K562 (cell line): ENCODE results near the gene BCKDK. TPM values are rescaled to one million over a fixed set of nuclear protein-coding genes. Genes with fewer than 3 reads are reported as not detected.

Experiments
- ARHGAP35 ChIP-seq: fragments of 450-650 bp; IDR thresholded peaks from 2 replicates; pipeline ENCODE4 v1.6.1; 2018; ENCODE audit not compliant: partially characterized antibody
- ARNT ChIP-seq, 2 experiments: fragments of 450-650 bp; IDR thresholded peaks; 2 replicates each; pipeline ENCODE4 v1.6.1; 2016; ENCODE audit warnings: mild to moderate bottlenecking in 1 of 2
- EWSR1 ChIP-seq: fragments of 450-650 bp; IDR thresholded peaks from 2 replicates; pipeline ENCODE4 v1.6.1; 2018; ENCODE audit warnings: borderline replicate concordance, mild to moderate bottlenecking, low read depth, moderate library complexity; ENCODE audit not compliant: partially characterized antibody
- HBP1 ChIP-seq: fragments of 450-650 bp; formaldehyde crosslinking; IDR thresholded peaks from 2 replicates; pipeline ENCODE4 v1.4.0; 2022; ENCODE audit warnings: missing genetic modification characterization
- HINFP ChIP-seq: fragments of 450-650 bp; conservative IDR thresholded peaks from 2 replicates; pipeline ENCODE4 v1.6.1; 2016; ENCODE audit warnings: missing genetic modification characterization, low read depth, mild to moderate bottlenecking, control low read depth, missing compliant biosample characterization
- JUND ChIP-seq, 2 experiments: IDR thresholded peaks; 2 replicates in 1 of 2; 3 replicates in 1 of 2; pipeline ENCODE4 v1.6.1; 2011; ENCODE audit warnings: borderline replicate concordance in 2 of 2, low read depth in 2 of 2, low read length in 2 of 2, improper control_type of control experiment in 1 of 2, missing biosample characterization in 1 of 2, missing genetic modification characterization in 1 of 2, missing genetic modification reagents in 1 of 2
- KLF6 ChIP-seq: fragments of 250-450 bp; sonication (Bioruptor Pico); IDR thresholded peaks from 2 replicates; pipeline ENCODE4 v1.4.0; 2020; ENCODE audit warnings: mild to moderate bottlenecking, moderate library complexity, borderline replicate concordance
- L3MBTL2 ChIP-seq: fragments of 450-650 bp; IDR thresholded peaks from 2 replicates; pipeline ENCODE4 v1.6.1; 2016; ENCODE audit warnings: mild to moderate bottlenecking, moderate library complexity
- LCOR ChIP-seq: sonication (generic); formaldehyde crosslinking; IDR thresholded peaks from 2 replicates; pipeline ENCODE4 v1.8.0; 2022; ENCODE audit warnings: mild to moderate bottlenecking, missing genetic modification reagents
- MAX ChIP-seq: sonication (generic); formaldehyde crosslinking; IDR thresholded peaks from 2 replicates; pipeline ENCODE4 v1.9.0; 2022; ENCODE audit warnings: mild to moderate bottlenecking, missing genetic modification reagents
- MEF2A ChIP-seq: IDR thresholded peaks from 2 replicates; pipeline ENCODE4 v1.6.1; 2011; ENCODE audit warnings: low read depth, mild to moderate bottlenecking, low read length, moderate library complexity; ENCODE audit not compliant: control insufficient read depth
- MIER1 ChIP-seq: fragments of 450-650 bp; IDR thresholded peaks from 2 replicates; pipeline ENCODE4 v1.6.1; 2016; ENCODE audit warnings: antibody characterized with exemption, mild to moderate bottlenecking, low read depth
- NCOA4 ChIP-seq: fragments of 450-650 bp; IDR thresholded peaks from 2 replicates; pipeline ENCODE4 v1.6.1; 2018; ENCODE audit warnings: mild to moderate bottlenecking; ENCODE audit not compliant: partially characterized antibody
- PHB ChIP-seq: fragments of 250-450 bp; sonication (Bioruptor Pico); IDR thresholded peaks from 2 replicates; pipeline ENCODE4 v1.5.0; 2021
- PHF8 ChIP-seq: fragments of 200-600 bp; sonication (generic); IDR thresholded peaks from 2 replicates; pipeline ENCODE4 v1.6.1; 2012; ENCODE audit warnings: mixed run types, mild to moderate bottlenecking, inconsistent platforms, low read length, moderate library complexity, borderline replicate concordance
- RBM25 ChIP-seq: fragments of 200-400 bp; formaldehyde crosslinking; IDR thresholded peaks from 2 replicates; pipeline ENCODE4 v1.6.1; 2018; ENCODE audit warnings: low read length, low read depth, moderate library complexity; ENCODE audit not compliant: severe bottlenecking
- SIRT6 ChIP-seq: IDR thresholded peaks from one replicate; pipeline ENCODE4 v1.6.1; 2012; ENCODE audit warnings: low read depth, mild to moderate bottlenecking, control low read depth, inconsistent platforms, low read length, moderate library complexity
- SPI1 ChIP-seq: IDR thresholded peaks from 2 replicates; pipeline ENCODE4 v1.6.1; 2011; ENCODE audit warnings: low read depth, low read length, control low read depth, borderline replicate concordance
- SRSF7 ChIP-seq: fragments of 200-400 bp; formaldehyde crosslinking; optimal IDR thresholded peaks from 2 replicates; pipeline ENCODE3; 2017; ENCODE audit warnings: mild to moderate bottlenecking, low read depth, low read length
- TAL1 ChIP-seq: fragments of 450-650 bp; IDR thresholded peaks from 2 replicates; pipeline ENCODE4 v1.6.1; 2016; ENCODE audit warnings: mild to moderate bottlenecking
- THRAP3 ChIP-seq: fragments of 450-650 bp; IDR thresholded peaks from 2 replicates; pipeline ENCODE4 v1.6.1; 2016; ENCODE audit warnings: mild to moderate bottlenecking, inconsistent platforms, borderline replicate concordance
- ZFPM2 ChIP-seq: fragments of 250-450 bp; sonication (Bioruptor Pico); IDR thresholded peaks from 2 replicates; pipeline ENCODE4 v1.5.1; 2022; ENCODE audit warnings: mild to moderate bottlenecking
- ZNF140 ChIP-seq: fragments of 250-450 bp; sonication (Bioruptor Pico); IDR thresholded peaks from 2 replicates; pipeline ENCODE4 v1.8.0; 2021; ENCODE audit warnings: moderate library complexity, mild to moderate bottlenecking, inconsistent platforms
- ZNF316 ChIP-seq: fragments of 450-650 bp; IDR thresholded peaks from 2 replicates; pipeline ENCODE4 v1.6.1; 2016
- polyA plus RNA-seq, 8 experiments: library from polyadenylated mRNA; depleted of rRNA in 4 of 8; stranded (reverse) in 5 of 8; unstranded in 3 of 8; fragments of >200 nt; fragmentation: Nextera tagmentation in 2 of 8; fragmentation: Illumina TruSeq in 1 of 8; extraction: Ambion mirVana in 2 of 8; extraction: Trizol in 1 of 8; gene quantifications; 2 replicates each; pipeline versions ENCODE4 v1.2.1 to v1.2.3, GENCODE V29; 2011 to 2014; ENCODE audit warnings: inconsistent platforms in 1 of 8, missing spikeins in 1 of 8
- total RNA-seq, 7 experiments: library from RNA; depleted of rRNA in 6 of 7; stranded (reverse); fragments of >200 nt in 6 of 7; fragmentation: Illumina TruSeq in 2 of 7; extraction: Trizol in 2 of 7; gene quantifications; 2 replicates each; pipeline versions ENCODE4 v1.2.1 to v1.2.3, GENCODE V29; 2011 to 2021; ENCODE audit warnings: low replicate concordance in 1 of 7

BCKDK gene
- total and polyA plus RNA-seq, 9 of the 15 experiments (the other 6 are each of a cell fraction or from before 2014, with no cell fraction given), result 0.58 to 34.8 (median 13.1) TPM

- no peak; the same call in none of the 2 replicates for TF ChIP-seq MAX (CRISPR knock-in tag)
- TF ChIP-seq KLF6 (CRISPR knock-in tag), result no peak
- TF ChIP-seq RBM25, result peak; percentile 99
- peak; percentile 50; the same call in 1 of the 2 replicates for TF ChIP-seq LCOR (CRISPR knock-in tag)
- no peak for TF ChIP-seq SIRT6
- no peak for TF ChIP-seq ZFPM2 (CRISPR knock-in tag)
- TF ChIP-seq PHB (CRISPR knock-in tag), result no peak
- no peak for TF ChIP-seq TAL1
- no peak for TF ChIP-seq NCOA4
- TF ChIP-seq MIER1, result 0 out of 2 replicates have a peak, but pooled peaks have one; percentile 15
- peak; percentile 98 for TF ChIP-seq HBP1 (CRISPR knock-in tag)
- no peak for TF ChIP-seq SRSF7
- no peak for TF ChIP-seq MEF2A
- no peak for TF ChIP-seq ARHGAP35
- no peak for TF ChIP-seq ZNF316
- peak; percentile 86 for TF ChIP-seq SPI1
- peak; percentile 38; the same call in 1 of the 2 replicates for TF ChIP-seq JUND (IDR thresholded peaks at IDR 0.05; ENCODE audit: borderline replicate concordance, low read depth, low read length)
- no peak for TF ChIP-seq JUND (tag; IDR thresholded peaks at IDR 0.05; ENCODE audit: borderline replicate concordance, low read depth, low read length)
- peak; percentile 83; the same call in 1 of the 2 replicates for TF ChIP-seq PHF8
- TF ChIP-seq EWSR1, result no peak
- peak; percentile 56; the same call in 1 of the 2 replicates for TF ChIP-seq L3MBTL2
- 0 out of 4 replicates have a peak, but pooled peaks of 1 of the 2 experiments have one; percentile 29 for TF ChIP-seq ARNT (IDR thresholded peaks at IDR 0.05)
- TF ChIP-seq ZNF140 (CRISPR knock-in tag), result no peak
- TF ChIP-seq HINFP (tag), result no peak
- no peak for TF ChIP-seq THRAP3
These were observed 34.8 kb upstream of the BCKDK start (continued) for GRCh38 chr16:31073142-31073969.
